A673 (cell line): Measurements from ENCODE around the gene ATP2B3.

ENCODE experiments used
- EZH2 ChIP-seq: fragments of 200-600 bp; sonication (generic); IDR thresholded peaks from 2 replicates; pipeline ENCODE4 v1.6.1; 2017; ENCODE audit warnings: borderline replicate concordance, low read depth, mild to moderate bottlenecking, mixed read lengths, antibody characterized with exemption, low read length; ENCODE audit not compliant: poor library complexity, severe bottlenecking
- TF ChIP-seq, protein P1 (sequence below): fragments of 300-800, 200-600 bp; sonication (generic); conservative IDR thresholded peaks from 2 replicates; pipeline ENCODE4 v1.5.1; 2017; ENCODE audit warnings: low read depth, mild to moderate bottlenecking, antibody characterized with exemption, low read length, moderate library complexity, mixed read lengths

DNA sequence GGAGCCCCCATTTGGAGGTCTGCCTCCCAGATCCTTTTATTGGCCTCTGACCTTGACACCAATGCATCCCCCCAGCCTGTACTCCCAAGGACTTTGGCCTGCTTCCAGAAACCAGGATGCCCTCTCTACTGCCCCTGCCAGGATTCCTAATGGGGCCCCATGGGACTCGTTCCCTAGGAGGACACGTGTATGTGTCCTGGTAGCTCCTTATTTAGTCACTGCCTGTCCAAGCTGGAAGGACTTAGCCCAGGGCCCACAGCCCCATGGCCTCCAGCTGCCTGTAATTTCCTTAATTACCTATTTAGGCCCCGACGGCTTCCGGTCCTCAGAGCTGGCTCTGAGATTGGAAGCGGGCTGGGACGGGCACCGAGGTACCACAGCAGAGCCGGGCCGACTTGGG lies 9.4 kb downstream of the ATP2B3 start:
- TF ChIP-seq, protein P1, sequence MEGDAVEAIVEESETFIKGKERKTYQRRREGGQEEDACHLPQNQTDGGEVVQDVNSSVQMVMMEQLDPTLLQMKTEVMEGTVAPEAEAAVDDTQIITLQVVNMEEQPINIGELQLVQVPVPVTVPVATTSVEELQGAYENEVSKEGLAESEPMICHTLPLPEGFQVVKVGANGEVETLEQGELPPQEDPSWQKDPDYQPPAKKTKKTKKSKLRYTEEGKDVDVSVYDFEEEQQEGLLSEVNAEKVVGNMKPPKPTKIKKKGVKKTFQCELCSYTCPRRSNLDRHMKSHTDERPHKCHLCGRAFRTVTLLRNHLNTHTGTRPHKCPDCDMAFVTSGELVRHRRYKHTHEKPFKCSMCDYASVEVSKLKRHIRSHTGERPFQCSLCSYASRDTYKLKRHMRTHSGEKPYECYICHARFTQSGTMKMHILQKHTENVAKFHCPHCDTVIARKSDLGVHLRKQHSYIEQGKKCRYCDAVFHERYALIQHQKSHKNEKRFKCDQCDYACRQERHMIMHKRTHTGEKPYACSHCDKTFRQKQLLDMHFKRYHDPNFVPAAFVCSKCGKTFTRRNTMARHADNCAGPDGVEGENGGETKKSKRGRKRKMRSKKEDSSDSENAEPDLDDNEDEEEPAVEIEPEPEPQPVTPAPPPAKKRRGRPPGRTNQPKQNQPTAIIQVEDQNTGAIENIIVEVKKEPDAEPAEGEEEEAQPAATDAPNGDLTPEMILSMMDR: no peak
- TF ChIP-seq EZH2: no peak
